Measurements from ENCODE around the gene C2orf80. TPM values are rescaled to one million over a fixed set of nuclear protein-coding genes. Genes with fewer than 3 reads are reported as not detected.

Gene C2orf80
- total RNA-seq, result not detected in 2 replicates

DNA sequence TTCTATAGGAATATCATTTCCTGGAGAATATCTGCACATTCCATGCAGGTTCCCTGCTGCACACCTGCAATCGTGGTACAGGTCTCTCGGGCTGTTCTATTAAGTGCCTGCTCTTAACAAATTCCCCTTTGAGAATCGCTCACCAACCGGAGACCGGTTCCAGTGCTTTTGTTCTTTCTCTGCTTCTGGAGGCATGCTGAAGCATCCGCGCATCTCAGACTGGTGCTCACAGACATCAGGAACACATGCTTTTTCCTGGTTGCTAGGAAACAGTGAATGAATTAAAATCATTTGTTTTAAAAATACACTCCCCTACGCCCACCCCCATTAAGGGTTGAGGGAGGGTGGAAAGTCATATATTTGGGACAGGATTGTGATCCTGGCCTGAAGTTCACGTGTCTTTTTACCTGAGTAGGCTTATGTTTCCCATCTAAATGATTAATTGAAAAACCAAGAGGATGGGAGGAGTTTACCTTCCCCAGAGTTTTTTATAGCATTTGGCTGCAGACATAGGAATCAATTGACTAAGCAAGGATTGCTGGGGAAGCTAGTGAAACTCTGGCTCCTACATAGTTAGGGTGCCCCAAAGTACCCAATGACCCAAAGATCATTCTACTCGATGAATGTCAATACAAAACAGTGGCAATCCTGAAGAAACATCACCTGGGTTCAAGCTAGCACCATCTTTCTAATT lies at the start of gene C2orf80:
Gene C2orf80 (minus strand): TSS at position 221 of the 694 bp plus-strand sequence. CDS start 3,044 bp downstream, outside the sequence.
- no peak for DNase-seq (ENCODE audit: low read depth)
- TF ChIP-seq, protein P1, sequence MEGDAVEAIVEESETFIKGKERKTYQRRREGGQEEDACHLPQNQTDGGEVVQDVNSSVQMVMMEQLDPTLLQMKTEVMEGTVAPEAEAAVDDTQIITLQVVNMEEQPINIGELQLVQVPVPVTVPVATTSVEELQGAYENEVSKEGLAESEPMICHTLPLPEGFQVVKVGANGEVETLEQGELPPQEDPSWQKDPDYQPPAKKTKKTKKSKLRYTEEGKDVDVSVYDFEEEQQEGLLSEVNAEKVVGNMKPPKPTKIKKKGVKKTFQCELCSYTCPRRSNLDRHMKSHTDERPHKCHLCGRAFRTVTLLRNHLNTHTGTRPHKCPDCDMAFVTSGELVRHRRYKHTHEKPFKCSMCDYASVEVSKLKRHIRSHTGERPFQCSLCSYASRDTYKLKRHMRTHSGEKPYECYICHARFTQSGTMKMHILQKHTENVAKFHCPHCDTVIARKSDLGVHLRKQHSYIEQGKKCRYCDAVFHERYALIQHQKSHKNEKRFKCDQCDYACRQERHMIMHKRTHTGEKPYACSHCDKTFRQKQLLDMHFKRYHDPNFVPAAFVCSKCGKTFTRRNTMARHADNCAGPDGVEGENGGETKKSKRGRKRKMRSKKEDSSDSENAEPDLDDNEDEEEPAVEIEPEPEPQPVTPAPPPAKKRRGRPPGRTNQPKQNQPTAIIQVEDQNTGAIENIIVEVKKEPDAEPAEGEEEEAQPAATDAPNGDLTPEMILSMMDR (conservative IDR thresholded peaks at IDR 0.05; ENCODE audit: low read depth, low read length), result no peak
- H3K4me3 ChIP-seq (ENCODE audit: low read depth, low read length), result no peak within 1 kb of the TSS

DNA sequence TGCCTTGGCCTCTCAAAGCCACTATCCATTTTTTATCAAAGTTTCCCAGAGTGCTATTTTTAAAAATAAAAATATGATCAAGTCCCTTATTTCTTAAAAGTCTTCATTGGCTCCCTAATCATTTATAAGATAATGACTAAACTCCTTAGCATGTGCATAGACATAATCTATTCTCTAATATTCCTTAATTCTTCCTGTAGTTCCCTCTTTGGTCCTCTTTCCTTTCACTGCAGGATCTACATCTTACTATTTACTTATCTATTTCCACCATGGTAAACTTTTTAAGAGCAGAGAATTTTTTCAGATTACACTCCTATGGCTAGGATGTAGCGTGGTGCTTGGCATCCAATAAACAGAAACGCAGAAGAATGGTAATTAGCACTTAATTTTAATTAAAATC lies 46.0 kb upstream of the C2orf80 start:
- DNase-seq (ENCODE audit: low read depth), result no peak
- no peak overlapping the region for H3K4me3 ChIP-seq (ENCODE audit: low read depth, low read length)
- TF ChIP-seq, protein P1 (conservative IDR thresholded peaks at IDR 0.05; ENCODE audit: low read depth, low read length), result no peak

DNA sequence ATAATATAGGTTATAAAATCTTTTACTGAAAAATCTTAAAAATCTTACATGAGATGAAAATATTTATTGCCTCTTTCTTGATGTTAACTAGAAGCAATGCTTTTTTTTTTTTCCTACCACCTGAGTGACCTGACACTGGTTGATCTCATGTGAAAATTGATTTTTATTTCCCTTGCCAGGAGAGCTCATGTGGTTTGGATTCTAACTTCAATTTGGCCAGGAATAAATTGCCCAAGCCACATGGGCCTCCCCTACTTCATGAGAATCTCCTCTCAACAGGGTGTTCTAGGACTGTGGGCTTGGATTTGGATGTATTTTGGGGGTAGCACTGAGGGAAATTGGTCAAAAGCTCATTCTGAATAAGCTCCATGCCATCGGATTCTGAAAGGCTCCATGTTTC lies 45.0 kb upstream of the C2orf80 start:
- DNase-seq (ENCODE audit: low read depth), result no peak
- TF ChIP-seq, protein P1 (conservative IDR thresholded peaks at IDR 0.05; ENCODE audit: low read depth, low read length), result no peak
- H3K4me3 ChIP-seq (ENCODE audit: low read depth, low read length), result no peak overlapping the region

DNA sequence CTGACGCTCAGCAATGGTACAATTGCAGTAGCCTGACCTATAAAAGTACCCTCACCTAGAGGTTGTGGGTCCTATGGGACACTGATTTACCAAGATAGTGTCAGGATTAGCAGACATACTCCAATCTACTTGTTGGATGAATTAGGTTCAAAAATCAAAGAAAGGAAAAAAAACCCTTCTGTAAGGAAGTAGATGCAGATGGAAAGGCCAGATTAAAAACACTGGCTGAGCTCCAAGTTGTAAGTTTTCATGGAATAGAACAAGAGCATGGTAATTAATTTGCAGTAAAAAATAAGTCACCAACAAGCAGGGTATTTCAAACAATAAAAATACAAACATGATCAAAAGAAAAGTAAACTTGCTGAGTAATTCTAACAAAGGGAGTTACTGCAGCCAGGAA lies 38.6 kb upstream of the C2orf80 start:
- no peak for DNase-seq (ENCODE audit: low read depth)
- TF ChIP-seq, protein P1 (conservative IDR thresholded peaks at IDR 0.05; ENCODE audit: low read depth, low read length), result no peak
- no peak overlapping the region for H3K4me3 ChIP-seq (ENCODE audit: low read depth, low read length)

DNA sequence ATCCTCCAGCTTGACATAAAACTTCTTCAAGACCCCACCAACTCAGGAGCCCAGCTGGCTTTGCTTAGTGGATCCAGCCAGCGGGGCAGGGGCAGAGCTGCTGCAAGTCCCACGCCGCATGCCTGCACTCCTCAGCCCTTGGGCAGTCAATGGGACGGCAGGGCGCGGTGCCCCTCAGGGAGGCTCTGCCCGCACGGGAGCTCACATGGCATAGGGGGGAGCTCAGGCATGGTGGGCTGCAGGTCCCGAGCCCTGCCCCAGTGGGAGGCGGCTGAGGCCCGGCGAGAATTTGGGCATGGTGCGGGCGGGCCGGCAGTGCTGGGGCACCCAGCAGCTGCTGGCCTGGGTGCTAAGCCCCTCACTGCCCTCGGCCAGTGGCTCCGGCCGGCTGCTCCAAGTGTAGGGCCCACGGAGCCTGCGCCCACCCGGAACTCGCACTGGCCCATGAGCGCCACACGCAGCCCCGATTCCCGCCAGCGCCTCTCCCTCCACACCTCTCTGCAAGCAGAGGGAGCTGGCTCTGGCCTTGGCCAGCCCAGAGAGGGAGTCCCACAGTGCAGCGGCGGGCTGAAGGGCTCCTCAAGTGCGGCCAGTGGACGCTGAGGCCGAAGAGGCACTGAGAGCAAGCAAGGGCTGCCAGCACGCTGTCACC lies 37.9 kb upstream of the C2orf80 start:
- TF ChIP-seq, protein P1 (conservative IDR thresholded peaks at IDR 0.05; ENCODE audit: low read depth, low read length), result no peak
- no peak for DNase-seq (ENCODE audit: low read depth)
- no peak overlapping the region for H3K4me3 ChIP-seq (ENCODE audit: low read depth, low read length)

DNA sequence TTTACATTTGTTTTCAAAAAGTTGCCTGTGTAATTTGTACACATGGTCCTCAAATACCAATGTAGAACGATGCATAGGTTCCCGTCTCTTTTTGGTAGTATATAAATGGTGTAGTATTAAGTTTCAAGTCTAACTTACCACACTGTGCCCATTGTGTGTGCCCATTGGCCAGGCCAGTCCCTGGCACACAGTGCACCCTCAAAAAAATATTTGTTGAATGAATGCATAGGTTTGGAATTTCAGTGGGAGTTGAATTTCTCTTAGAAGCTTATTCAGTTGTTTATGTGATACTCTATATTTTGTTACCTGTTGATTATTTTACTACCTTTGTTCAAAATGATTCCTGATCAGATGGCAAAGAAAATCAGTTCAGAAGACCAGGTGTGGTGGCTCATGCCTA lies 35.0 kb upstream of the C2orf80 start:
- TF ChIP-seq, protein P1 (conservative IDR thresholded peaks at IDR 0.05; ENCODE audit: low read depth, low read length), result no peak
- DNase-seq (ENCODE audit: low read depth), result no peak
- H3K4me3 ChIP-seq (ENCODE audit: low read depth, low read length), result no peak overlapping the region

Measured in epithelial cell of proximal tubule (primary cell).